HL-60 (cell line): ENCODE results near the gene FN3KRP.

Experiments
- GABPA ChIP-seq: IDR thresholded peaks from 2 replicates; pipeline ENCODE4 v1.6.1; 2012; ENCODE audit warnings: low read depth
- POLR2AphosphoS5 ChIP-seq: IDR thresholded peaks from 2 replicates; pipeline ENCODE4 v1.6.1; 2012; ENCODE audit warnings: low read depth
- REST ChIP-seq: IDR thresholded peaks from 2 replicates; pipeline ENCODE4 v1.6.1; 2012; ENCODE audit warnings: low read depth; ENCODE audit not compliant: insufficient replicate concordance
- TF ChIP-seq, protein P1 (sequence below): IDR thresholded peaks from one replicate; pipeline ENCODE4 v1.5.1; 2011; ENCODE audit warnings: low read length, control low read depth, inconsistent platforms; ENCODE audit not compliant: insufficient read depth

DNA sequence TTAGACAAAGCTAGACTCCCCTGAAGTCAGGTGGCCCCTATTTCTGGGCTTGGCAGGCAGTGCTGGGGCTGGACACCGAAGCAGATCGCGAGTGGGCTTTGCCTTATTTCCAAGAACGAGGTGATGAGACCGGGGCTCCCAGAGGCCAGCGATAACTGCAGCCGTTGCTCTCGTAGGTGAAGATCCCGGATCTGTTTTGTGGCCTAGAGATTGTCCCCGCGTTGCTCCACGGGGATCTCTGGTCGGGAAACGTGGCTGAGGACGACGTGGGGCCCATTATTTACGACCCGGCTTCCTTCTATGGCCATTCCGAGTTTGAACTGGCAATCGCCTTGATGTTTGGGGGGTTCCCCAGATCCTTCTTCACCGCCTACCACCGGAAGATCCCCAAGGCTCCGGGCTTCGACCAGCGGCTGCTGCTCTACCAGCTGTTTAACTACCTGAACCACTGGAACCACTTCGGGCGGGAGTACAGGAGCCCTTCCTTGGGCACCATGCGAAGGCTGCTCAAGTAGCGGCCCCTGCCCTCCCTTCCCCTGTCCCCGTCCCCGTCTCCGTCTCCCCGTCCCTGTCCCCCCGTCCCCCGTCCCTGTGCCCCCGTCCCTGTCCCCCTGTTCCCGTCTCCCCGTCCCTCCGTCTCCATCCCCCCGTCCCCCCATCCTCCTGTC is 33.9 kb downstream of the FN3KRP start:
- TF ChIP-seq, protein P1, sequence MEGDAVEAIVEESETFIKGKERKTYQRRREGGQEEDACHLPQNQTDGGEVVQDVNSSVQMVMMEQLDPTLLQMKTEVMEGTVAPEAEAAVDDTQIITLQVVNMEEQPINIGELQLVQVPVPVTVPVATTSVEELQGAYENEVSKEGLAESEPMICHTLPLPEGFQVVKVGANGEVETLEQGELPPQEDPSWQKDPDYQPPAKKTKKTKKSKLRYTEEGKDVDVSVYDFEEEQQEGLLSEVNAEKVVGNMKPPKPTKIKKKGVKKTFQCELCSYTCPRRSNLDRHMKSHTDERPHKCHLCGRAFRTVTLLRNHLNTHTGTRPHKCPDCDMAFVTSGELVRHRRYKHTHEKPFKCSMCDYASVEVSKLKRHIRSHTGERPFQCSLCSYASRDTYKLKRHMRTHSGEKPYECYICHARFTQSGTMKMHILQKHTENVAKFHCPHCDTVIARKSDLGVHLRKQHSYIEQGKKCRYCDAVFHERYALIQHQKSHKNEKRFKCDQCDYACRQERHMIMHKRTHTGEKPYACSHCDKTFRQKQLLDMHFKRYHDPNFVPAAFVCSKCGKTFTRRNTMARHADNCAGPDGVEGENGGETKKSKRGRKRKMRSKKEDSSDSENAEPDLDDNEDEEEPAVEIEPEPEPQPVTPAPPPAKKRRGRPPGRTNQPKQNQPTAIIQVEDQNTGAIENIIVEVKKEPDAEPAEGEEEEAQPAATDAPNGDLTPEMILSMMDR, result no peak
- TF ChIP-seq REST, result no peak
- no peak for TF ChIP-seq POLR2AphosphoS5
- no peak for TF ChIP-seq GABPA
